ENCODE measurements around the gene TBX19.

- TF ChIP-seq POLR2AphosphoS5 (IDR thresholded peaks at IDR 0.05) = no peak
- no peak for TF ChIP-seq CTCF (IDR thresholded peaks at IDR 0.05 in 8 of 11, conservative IDR thresholded peaks at IDR 0.05 in 3 of 11)
- no peak for TF ChIP-seq POLR2A (IDR thresholded peaks at IDR 0.05)
These were observed 5.6 kb downstream of the TBX19 start for GRCh38 chr1:168285971-168286927.
